Stimulated activated CD4-positive, alpha-beta T cell treated with anti-CD3 and anti-CD28 coated beads, Interleukin-1b, Interleukin-23, amount 100 ng/mL, for 4 hours (primary cell): ENCODE data around the gene DDRGK1.

Source experiments
- DNase-seq, 2 donors: peaks; one replicate each; pipeline ENCODE4 v3.0.0-alpha.2; 2020; ENCODE audit warnings: low read depth in 2 of 2

DDRGK1 gene

GRCh38 chr20:3204124-3204794 lies at the start of gene DDRGK1:
Gene DDRGK1, minus strand, starts transcription at chr20:3204682. Its CDS starts 55 bp downstream, at chr20:3204627.
- peak; percentile 91 for DNase-seq

GRCh38 chr20:3251806-3252205 lies 47.3 kb upstream of the DDRGK1 start:
- DNase-seq = no peak

GRCh38 chr20:3250091-3250504 lies 45.6 kb upstream of the DDRGK1 start:
- no peak for DNase-seq

GRCh38 chr20:3248993-3249347 lies 44.5 kb upstream of the DDRGK1 start:
- DNase-seq = no peak

GRCh38 chr20:3248167-3248992 lies 43.9 kb upstream of the DDRGK1 start:
- no peak for DNase-seq

- DNase-seq = no peak
Observed at GRCh38 chr20:3247638-3248037, 43.2 kb upstream of the DDRGK1 start.

GRCh38 chr20:3246682-3247081 lies 42.2 kb upstream of the DDRGK1 start:
- no peak for DNase-seq

GRCh38 chr20:3245711-3246110 lies 41.2 kb upstream of the DDRGK1 start:
- no peak for DNase-seq

GRCh38 chr20:3245156-3245555 lies 40.7 kb upstream of the DDRGK1 start:
- no peak for DNase-seq

GRCh38 chr20:3244613-3245012 lies 40.1 kb upstream of the DDRGK1 start:
- DNase-seq = no peak

- DNase-seq = no peak
Observed at GRCh38 chr20:3243718-3244358, 39.4 kb upstream of the DDRGK1 start.

- DNase-seq = no peak
Observed at GRCh38 chr20:3242172-3242692, 37.8 kb upstream of the DDRGK1 start.

- no peak for DNase-seq
Observed at GRCh38 chr20:3240776-3241363, 36.4 kb upstream of the DDRGK1 start.

- no peak for DNase-seq
Observed at GRCh38 chr20:3239867-3240775, 35.6 kb upstream of the DDRGK1 start.

- peak in 1 of 2 donors; percentile 36 for DNase-seq
Observed at GRCh38 chr20:3239026-3239866, 34.8 kb upstream of the DDRGK1 start, which contains the start of gene SLC4A11. Gene SLC4A11, minus strand, starts transcription at chr20:3239190. Its CDS starts 53 bp downstream, at chr20:3239137.

- DNase-seq = peak in 1 of 2 donors; percentile 24
Observed at GRCh38 chr20:3238616-3239025, 34.1 kb upstream of the DDRGK1 start.

- DNase-seq = no peak
Observed at GRCh38 chr20:3237958-3238615, 33.6 kb upstream of the DDRGK1 start.

GRCh38 chr20:3237011-3237957 lies 32.8 kb upstream of the DDRGK1 start:
- no peak for DNase-seq
